Type B pancreatic cell (in vitro differentiated cells): Measurements from ENCODE around the gene ASB5. TPM values are rescaled to one million over a fixed set of nuclear protein-coding genes. Genes with fewer than 3 reads are reported as not detected.

Experiments
- DNase-seq: peaks from one replicate; pipeline ENCODE4 v3.0.0; 2021; ENCODE audit warnings: mixed read lengths; ENCODE audit not compliant: unreplicated experiment; ENCODE audit errors: extremely low spot score
- H3K27ac Mint-ChIP-seq: 2 replicates; pipeline ENCODE4 v1.8.0; 2021; ENCODE audit warnings: mild to moderate bottlenecking, mixed read lengths
- H3K27me3 Mint-ChIP-seq: 2 replicates; pipeline ENCODE4 v1.8.0; 2021; ENCODE audit warnings: mixed read lengths
- H3K36me3 Mint-ChIP-seq: 2 replicates; pipeline ENCODE4 v1.8.0; 2021; ENCODE audit warnings: mixed read lengths
- H3K4me1 Mint-ChIP-seq: one replicate; pipeline ENCODE4 v1.8.0; 2021; ENCODE audit warnings: mixed read lengths; ENCODE audit not compliant: unreplicated experiment
- H3K4me3 Mint-ChIP-seq: 2 replicates; pipeline ENCODE4 v1.8.0; 2021; ENCODE audit warnings: mild to moderate bottlenecking, mixed read lengths
- H3K9me3 Mint-ChIP-seq: 2 replicates; pipeline ENCODE4 v1.8.0; 2021; ENCODE audit warnings: mixed read lengths
- total RNA-seq: library from RNA; stranded (reverse); gene quantifications from 2 replicates; pipeline ENCODE4 v1.2.1, GENCODE V29; 2021; ENCODE audit warnings: low replicate concordance
- TF ChIP-seq, protein P1 (sequence below): fragments of 200-600 bp; sonication (generic); conservative IDR thresholded peaks from 2 replicates; pipeline ENCODE4 v1.5.0; 2021; ENCODE audit warnings: antibody characterized with exemption, mild to moderate bottlenecking

Gene ASB5
- total RNA-seq, 1 donor from 2014 or later = not detected

DNA sequence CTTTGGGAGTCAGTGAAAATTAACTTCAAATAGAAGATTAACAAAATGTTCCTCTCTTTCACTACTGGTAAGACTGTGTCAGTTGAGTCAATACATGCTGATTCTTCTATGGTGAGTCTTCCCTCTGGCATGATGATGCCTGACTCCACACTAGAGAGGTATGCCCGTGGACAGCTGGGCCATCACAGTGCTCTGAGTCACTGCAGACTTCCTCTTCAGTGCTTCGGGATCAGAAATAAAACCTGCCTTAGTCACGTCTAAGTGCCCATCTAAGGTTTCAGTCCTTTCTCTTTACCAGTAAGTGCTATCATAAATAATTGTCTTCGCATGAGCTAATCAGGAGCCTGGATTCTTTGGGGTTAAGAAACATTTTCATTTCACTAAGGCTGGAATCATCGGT lies 1.6 kb upstream of the ASB5 start:
- no peak for DNase-seq
- Mint-ChIP-seq H3K36me3 (no peaks in the 10 kb centered on the region), H3K27me3 (no peaks in the 10 kb centered on the region), H3K9me3 (no peaks in the 10 kb centered on the region), H3K4me1 (no peaks in the 10 kb centered on the region), H3K4me3 (no peak overlapping the region), H3K27ac (no peak overlapping the region)
- TF ChIP-seq, protein P1, sequence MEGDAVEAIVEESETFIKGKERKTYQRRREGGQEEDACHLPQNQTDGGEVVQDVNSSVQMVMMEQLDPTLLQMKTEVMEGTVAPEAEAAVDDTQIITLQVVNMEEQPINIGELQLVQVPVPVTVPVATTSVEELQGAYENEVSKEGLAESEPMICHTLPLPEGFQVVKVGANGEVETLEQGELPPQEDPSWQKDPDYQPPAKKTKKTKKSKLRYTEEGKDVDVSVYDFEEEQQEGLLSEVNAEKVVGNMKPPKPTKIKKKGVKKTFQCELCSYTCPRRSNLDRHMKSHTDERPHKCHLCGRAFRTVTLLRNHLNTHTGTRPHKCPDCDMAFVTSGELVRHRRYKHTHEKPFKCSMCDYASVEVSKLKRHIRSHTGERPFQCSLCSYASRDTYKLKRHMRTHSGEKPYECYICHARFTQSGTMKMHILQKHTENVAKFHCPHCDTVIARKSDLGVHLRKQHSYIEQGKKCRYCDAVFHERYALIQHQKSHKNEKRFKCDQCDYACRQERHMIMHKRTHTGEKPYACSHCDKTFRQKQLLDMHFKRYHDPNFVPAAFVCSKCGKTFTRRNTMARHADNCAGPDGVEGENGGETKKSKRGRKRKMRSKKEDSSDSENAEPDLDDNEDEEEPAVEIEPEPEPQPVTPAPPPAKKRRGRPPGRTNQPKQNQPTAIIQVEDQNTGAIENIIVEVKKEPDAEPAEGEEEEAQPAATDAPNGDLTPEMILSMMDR = no peak

DNA sequence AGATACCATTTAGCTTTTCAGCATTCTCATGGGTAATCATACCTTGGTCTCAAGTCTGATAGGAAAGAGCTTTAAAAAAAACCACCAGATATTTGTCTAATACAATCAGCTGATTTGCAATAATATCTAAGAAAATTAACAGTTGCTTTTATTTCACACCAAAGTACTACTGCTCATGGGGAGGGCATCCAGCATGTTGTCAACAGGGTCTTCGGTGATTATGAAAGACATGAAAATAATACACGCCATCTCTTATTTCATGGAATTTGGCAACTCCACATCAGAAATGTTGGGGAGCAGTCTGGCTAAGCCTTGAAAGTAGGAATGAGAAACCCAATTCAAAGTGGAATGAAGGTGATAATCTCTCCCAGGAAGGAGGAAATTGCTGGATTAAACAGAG lies 3.0 kb downstream of the ASB5 start:
- Mint-ChIP-seq H3K27ac (no peak overlapping the region), H3K27me3 (no peaks in the 10 kb centered on the region), H3K4me1 (no peaks in the 10 kb centered on the region), H3K4me3 (no peak overlapping the region), H3K9me3 (no peaks in the 10 kb centered on the region), H3K36me3 (no peaks in the 10 kb centered on the region)
- DNase-seq = no peak
- TF ChIP-seq, protein P1 = no peak

DNA sequence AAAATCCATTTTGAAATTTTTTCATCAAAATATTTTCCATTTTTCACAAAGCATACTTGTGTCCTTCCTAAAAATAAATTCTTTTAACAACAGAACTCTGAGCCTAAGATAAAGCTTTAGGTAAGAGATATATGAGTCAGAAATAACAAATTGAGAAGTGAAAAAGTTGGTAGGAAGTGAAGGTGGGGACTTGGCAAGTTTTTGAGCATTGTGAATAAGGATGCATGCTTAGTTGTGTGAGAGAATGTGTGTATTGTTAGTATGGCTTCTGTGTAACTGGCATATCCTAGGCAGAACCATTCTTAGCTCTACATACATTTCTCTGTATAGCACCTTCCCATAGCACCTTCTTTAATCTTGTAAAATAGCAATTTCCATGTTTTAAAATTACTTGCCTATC lies 6.8 kb downstream of the ASB5 start:
- no peaks in the 10 kb centered on the region for H3K27me3 Mint-ChIP-seq
- TF ChIP-seq, protein P1 = no peak
- no peaks in the 10 kb centered on the region for H3K36me3 Mint-ChIP-seq
- H3K9me3 Mint-ChIP-seq = no peaks in the 10 kb centered on the region
- DNase-seq = no peak
- H3K4me3 Mint-ChIP-seq = no peak overlapping the region
- no peaks in the 10 kb centered on the region for H3K4me1 Mint-ChIP-seq
- no peak overlapping the region for H3K27ac Mint-ChIP-seq

DNA sequence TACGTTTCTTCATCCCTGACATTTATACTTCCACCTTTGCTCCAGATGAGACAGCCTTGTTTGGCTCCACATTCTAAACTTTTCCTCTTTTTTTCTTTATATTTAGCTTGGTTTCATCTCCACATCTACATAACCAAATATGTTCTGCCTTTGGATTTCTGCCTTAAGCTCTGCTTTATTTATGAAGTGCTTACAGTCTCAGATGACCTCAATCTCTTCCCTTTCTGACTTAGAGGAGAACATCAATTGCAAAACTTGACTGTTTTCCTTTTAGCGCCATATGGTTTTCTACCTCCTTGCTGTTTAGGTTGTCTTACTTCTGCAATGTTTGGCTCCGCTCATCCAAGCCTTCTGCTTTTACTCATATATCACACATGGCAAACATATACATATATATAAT lies 7.5 kb downstream of the ASB5 start:
- no peak for DNase-seq
- Mint-ChIP-seq H3K9me3 (no peaks in the 10 kb centered on the region), H3K36me3 (no peaks in the 10 kb centered on the region), H3K4me3 (no peak overlapping the region), H3K4me1 (no peaks in the 10 kb centered on the region), H3K27me3 (no peaks in the 10 kb centered on the region), H3K27ac (no peak overlapping the region)
- TF ChIP-seq, protein P1 = no peak

DNA sequence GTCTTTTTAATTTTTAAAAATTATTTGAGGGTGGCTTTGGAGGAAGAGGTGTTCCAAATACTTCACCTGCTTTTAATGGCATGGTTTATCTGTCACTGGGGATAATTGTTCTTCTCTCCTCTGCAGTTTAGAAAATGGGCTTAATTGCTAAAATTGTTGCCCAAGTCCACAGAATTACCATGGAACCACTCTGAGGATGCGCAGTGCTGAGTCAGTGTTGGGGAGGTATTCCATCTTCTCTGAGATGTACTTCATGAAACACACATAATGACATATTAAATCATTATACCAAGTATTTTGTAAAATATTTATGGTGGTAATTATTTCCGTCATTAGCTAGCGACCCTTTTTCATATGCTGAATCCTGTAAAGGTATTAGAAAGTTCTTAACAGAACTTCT lies 8.0 kb downstream of the ASB5 start:
- H3K9me3 Mint-ChIP-seq = no peaks in the 10 kb centered on the region
- H3K27me3 Mint-ChIP-seq = no peaks in the 10 kb centered on the region
- DNase-seq = no peak
- H3K27ac Mint-ChIP-seq = no peak overlapping the region
- no peaks in the 10 kb centered on the region for H3K36me3 Mint-ChIP-seq
- no peak overlapping the region for H3K4me3 Mint-ChIP-seq
- TF ChIP-seq, protein P1 = no peak
- H3K4me1 Mint-ChIP-seq = no peaks in the 10 kb centered on the region

DNA sequence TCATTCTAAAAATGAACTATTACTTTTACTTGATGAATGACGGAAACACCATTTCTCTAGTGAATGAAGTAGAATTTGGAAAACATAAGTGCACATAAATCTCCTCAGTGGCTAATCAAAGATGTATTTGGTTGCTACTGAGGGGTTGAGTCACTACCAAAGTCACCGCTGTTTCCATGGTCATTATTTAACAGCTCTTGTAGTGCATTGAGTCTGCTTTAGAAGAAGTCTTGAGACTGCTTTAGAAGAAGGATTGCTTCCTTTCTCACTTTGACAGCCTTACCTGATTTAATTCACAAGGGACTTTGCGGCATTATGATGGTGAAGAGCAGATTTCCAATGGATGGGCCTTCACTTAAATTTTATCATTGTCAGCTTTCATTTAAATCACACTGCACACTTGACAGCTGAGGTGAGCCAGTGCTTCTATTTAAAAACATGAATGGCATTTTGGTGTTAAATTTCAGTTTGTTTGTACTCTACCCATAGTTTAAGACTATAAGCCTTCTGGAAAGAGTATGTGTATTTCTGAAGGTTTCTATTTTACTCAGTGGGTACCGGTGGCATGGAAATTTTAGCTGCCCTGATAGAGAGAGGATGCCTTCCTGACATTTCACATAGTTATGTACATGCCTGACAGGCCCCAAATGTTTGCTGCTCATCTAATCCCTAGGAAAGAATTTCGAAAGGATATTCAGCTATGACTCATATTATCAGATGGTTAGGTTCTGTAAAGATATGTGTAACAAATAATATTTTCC lies 9.5 kb downstream of the ASB5 start:
- DNase-seq = no peak
- TF ChIP-seq, protein P1 = no peak
- Mint-ChIP-seq H3K27me3 (no peaks in the 10 kb centered on the region), H3K4me3 (no peak overlapping the region), H3K36me3 (no peaks in the 10 kb centered on the region), H3K9me3 (no peaks in the 10 kb centered on the region), H3K27ac (no peak overlapping the region), H3K4me1 (no peaks in the 10 kb centered on the region)
